ENCODE data around the gene GCLC.
A peak's percentile ranks its signal among the peaks of the same experiment; 100 is the strongest.

Gene GCLC

GRCh38 chr6:53532942-53533341 lies 12.0 kb downstream of the GCLC start:
- Histone ChIP-seq H3K9me3 (ENCODE audit: control insufficient read depth in 1 of 2, low read length in 2 of 2) (no peaks in the 10 kb centered on the region), H3K4me1 (ENCODE audit: control insufficient read depth in 1 of 2, insufficient read depth in 2 of 2, low read length in 2 of 2) (peaks cover 22 to 23% of the 10 kb centered on the region in 2 donors), H3K27ac (ENCODE audit: low read length) (peak overlapping the region; percentile 83), H3K36me3 (ENCODE audit: control insufficient read depth in 1 of 2, insufficient read depth in 2 of 2, low read length in 2 of 2) (no peaks in the 10 kb centered on the region), H3K4me3 (ENCODE audit: low read depth in 1 of 2, low read length in 2 of 2) (no peak overlapping the region), H3K27me3 (ENCODE audit: low read depth, low read length) (no peaks in the 10 kb centered on the region)

GRCh38 chr6:53532061-53532797 lies 12.7 kb downstream of the GCLC start:
- Histone ChIP-seq H3K4me1 (ENCODE audit: control insufficient read depth in 1 of 2, insufficient read depth in 2 of 2, low read length in 2 of 2) (peaks cover 23 to 28% of the 10 kb centered on the region in 2 donors), H3K4me3 (ENCODE audit: low read depth in 1 of 2, low read length in 2 of 2) (peak overlapping the region in 1 of 2 donors; percentile 23), H3K9me3 (ENCODE audit: control insufficient read depth in 1 of 2, low read length in 2 of 2) (no peaks in the 10 kb centered on the region), H3K36me3 (ENCODE audit: control insufficient read depth in 1 of 2, insufficient read depth in 2 of 2, low read length in 2 of 2) (no peaks in the 10 kb centered on the region), H3K27ac (ENCODE audit: low read length) (peak overlapping the region; percentile 83), H3K27me3 (ENCODE audit: low read depth, low read length) (no peaks in the 10 kb centered on the region)

GRCh38 chr6:53530780-53531386 lies 14.0 kb downstream of the GCLC start:
- Histone ChIP-seq H3K27me3 (ENCODE audit: low read depth, low read length) (no peaks in the 10 kb centered on the region), H3K9me3 (ENCODE audit: control insufficient read depth in 1 of 2, low read length in 2 of 2) (no peaks in the 10 kb centered on the region), H3K27ac (ENCODE audit: low read length) (peak overlapping the region; percentile 83), H3K36me3 (ENCODE audit: control insufficient read depth in 1 of 2, insufficient read depth in 2 of 2, low read length in 2 of 2) (no peaks in the 10 kb centered on the region), H3K4me1 (ENCODE audit: control insufficient read depth in 1 of 2, insufficient read depth in 2 of 2, low read length in 2 of 2) (peaks cover 23 to 35% of the 10 kb centered on the region in 2 donors), H3K4me3 (ENCODE audit: low read depth in 1 of 2, low read length in 2 of 2) (no peak overlapping the region)

- H3K4me1 ChIP-seq (ENCODE audit: control insufficient read depth in 1 of 2, insufficient read depth in 2 of 2, low read length in 2 of 2): peaks cover 23 to 40% of the 10 kb centered on the region in 2 donors
- H3K27ac ChIP-seq (ENCODE audit: low read length): peak overlapping the region; percentile 83
- H3K27me3 ChIP-seq (ENCODE audit: low read depth, low read length): no peaks in the 10 kb centered on the region
- H3K4me3 ChIP-seq (ENCODE audit: low read depth in 1 of 2, low read length in 2 of 2): no peak overlapping the region
- no peaks in the 10 kb centered on the region for H3K36me3 ChIP-seq (ENCODE audit: control insufficient read depth in 1 of 2, insufficient read depth in 2 of 2, low read length in 2 of 2)
- no peaks in the 10 kb centered on the region for H3K9me3 ChIP-seq (ENCODE audit: control insufficient read depth in 1 of 2, low read length in 2 of 2)
These were observed 14.6 kb downstream of the GCLC start for GRCh38 chr6:53530346-53530745.

- peak overlapping the region; percentile 83 for H3K27ac ChIP-seq (ENCODE audit: low read length)
- no peaks in the 10 kb centered on the region for H3K9me3 ChIP-seq (ENCODE audit: control insufficient read depth in 1 of 2, low read length in 2 of 2)
- no peaks in the 10 kb centered on the region for H3K36me3 ChIP-seq (ENCODE audit: control insufficient read depth in 1 of 2, insufficient read depth in 2 of 2, low read length in 2 of 2)
- no peak overlapping the region for H3K4me3 ChIP-seq (ENCODE audit: low read depth in 1 of 2, low read length in 2 of 2)
- peaks cover 23 to 46% of the 10 kb centered on the region in 2 donors for H3K4me1 ChIP-seq (ENCODE audit: control insufficient read depth in 1 of 2, insufficient read depth in 2 of 2, low read length in 2 of 2)
- H3K27me3 ChIP-seq (ENCODE audit: low read depth, low read length): no peaks in the 10 kb centered on the region
These were observed 15.4 kb downstream of the GCLC start for GRCh38 chr6:53529324-53530036.

GRCh38 chr6:53528107-53528506 lies 16.8 kb downstream of the GCLC start:
- Histone ChIP-seq H3K27me3 (ENCODE audit: low read depth, low read length) (no peaks in the 10 kb centered on the region), H3K36me3 (ENCODE audit: control insufficient read depth in 1 of 2, insufficient read depth in 2 of 2, low read length in 2 of 2) (no peaks in the 10 kb centered on the region), H3K4me3 (ENCODE audit: low read depth in 1 of 2, low read length in 2 of 2) (no peak overlapping the region), H3K27ac (ENCODE audit: low read length) (no peak overlapping the region), H3K4me1 (ENCODE audit: control insufficient read depth in 1 of 2, insufficient read depth in 2 of 2, low read length in 2 of 2) (peaks cover 30 to 54% of the 10 kb centered on the region in 2 donors), H3K9me3 (ENCODE audit: control insufficient read depth in 1 of 2, low read length in 2 of 2) (no peaks in the 10 kb centered on the region)

GRCh38 chr6:53527249-53527765 lies 17.6 kb downstream of the GCLC start:
- Histone ChIP-seq H3K27ac (ENCODE audit: low read length) (no peak overlapping the region), H3K27me3 (ENCODE audit: low read depth, low read length) (no peaks in the 10 kb centered on the region), H3K4me1 (ENCODE audit: control insufficient read depth in 1 of 2, insufficient read depth in 2 of 2, low read length in 2 of 2) (peaks cover 24 to 55% of the 10 kb centered on the region in 2 donors)

GRCh38 chr6:53526000-53526399 lies 18.9 kb downstream of the GCLC start:
- peaks cover 13 to 43% of the 10 kb centered on the region in 2 donors for H3K4me1 ChIP-seq (ENCODE audit: control insufficient read depth in 1 of 2, insufficient read depth in 2 of 2, low read length in 2 of 2)
- H3K36me3 ChIP-seq (ENCODE audit: control insufficient read depth in 1 of 2, insufficient read depth in 2 of 2, low read length in 2 of 2): no peaks in the 10 kb centered on the region
- H3K9me3 ChIP-seq (ENCODE audit: control insufficient read depth in 1 of 2, low read length in 2 of 2): no peaks in the 10 kb centered on the region
- no peaks in the 10 kb centered on the region for H3K27me3 ChIP-seq (ENCODE audit: low read depth, low read length)
- H3K27ac ChIP-seq (ENCODE audit: low read length): no peak overlapping the region
- H3K4me3 ChIP-seq (ENCODE audit: low read depth in 1 of 2, low read length in 2 of 2): no peak overlapping the region

More at GRCh38 chr6:53527249-53527765, 17.6 kb downstream of the GCLC start:
- Histone ChIP-seq H3K9me3 (ENCODE audit: control insufficient read depth in 1 of 2, low read length in 2 of 2) (no peaks in the 10 kb centered on the region), H3K36me3 (ENCODE audit: control insufficient read depth in 1 of 2, insufficient read depth in 2 of 2, low read length in 2 of 2) (no peaks in the 10 kb centered on the region), H3K4me3 (ENCODE audit: low read depth in 1 of 2, low read length in 2 of 2) (no peak overlapping the region)

- H3K9me3 ChIP-seq (ENCODE audit: control insufficient read depth in 1 of 2, low read length in 2 of 2): no peaks in the 10 kb centered on the region
- no peaks in the 10 kb centered on the region for H3K27me3 ChIP-seq (ENCODE audit: low read depth, low read length)
- peaks cover 8 to 10% of the 10 kb centered on the region in 2 donors for H3K36me3 ChIP-seq (ENCODE audit: control insufficient read depth in 1 of 2, insufficient read depth in 2 of 2, low read length in 2 of 2)
- peak overlapping the region; percentile 61 for H3K27ac ChIP-seq (ENCODE audit: low read length)
- H3K4me1 ChIP-seq (ENCODE audit: control insufficient read depth in 1 of 2, insufficient read depth in 2 of 2, low read length in 2 of 2): peaks cover 11 to 39% of the 10 kb centered on the region in 2 donors
- no peak overlapping the region for H3K4me3 ChIP-seq (ENCODE audit: low read depth in 1 of 2, low read length in 2 of 2)
These were observed 20.5 kb downstream of the GCLC start for GRCh38 chr6:53524455-53524815.

- Histone ChIP-seq H3K4me3 (ENCODE audit: low read depth in 1 of 2, low read length in 2 of 2) (no peak overlapping the region), H3K27me3 (ENCODE audit: low read depth, low read length) (no peaks in the 10 kb centered on the region), H3K36me3 (ENCODE audit: control insufficient read depth in 1 of 2, insufficient read depth in 2 of 2, low read length in 2 of 2) (peaks cover 8 to 10% of the 10 kb centered on the region in 2 donors), H3K27ac (ENCODE audit: low read length) (peak overlapping the region; percentile 61), H3K9me3 (ENCODE audit: control insufficient read depth in 1 of 2, low read length in 2 of 2) (no peaks in the 10 kb centered on the region), H3K4me1 (ENCODE audit: control insufficient read depth in 1 of 2, insufficient read depth in 2 of 2, low read length in 2 of 2) (peaks cover 11 to 39% of the 10 kb centered on the region in 2 donors)
These were observed 21.1 kb downstream of the GCLC start for GRCh38 chr6:53523511-53524454.

All from muscle layer of duodenum (tissue), 2 donors.